HepG2 (cell line): ENCODE results near the gene PROM2. TPM values are rescaled to one million over a fixed set of nuclear protein-coding genes. Genes with fewer than 3 reads are reported as not detected.

Experiments used
- ATAC-seq: fragments of 200-7000 bp; cut with Tn5 transposase; 3 replicates; pipeline ENCODE4 v1.9.1; 2020; ENCODE audit warnings: mild to moderate bottlenecking, moderate library complexity
- BruUV-seq: library from RNA; stranded (reverse); fragments of 400-500 nt; replicated peaks from 2 replicates; lab custom pipeline; 2021; lab: Mats Ljungman, UMichigan
- CTCF ChIA-PET: fragments of 300-600 bp; formaldehyde crosslinking; extraction: SDS; loops from one replicate; lab custom pipeline; 2021; ENCODE audit warnings: low total read pairs, inconsistent platforms, low intra/inter-chr PET ratio; lab: Yijun Ruan, JAX
- POLR2A ChIA-PET: fragments of 350-600 bp; sonication (Branson Sonifier 250); formaldehyde crosslinking; loops from one replicate; lab custom pipeline; 2020; ENCODE audit warnings: antibody characterized with exemption, inconsistent platforms; lab: Yijun Ruan, JAX
- DNase-seq: peaks from one replicate; pipeline ENCODE4 v3.0.0-alpha.2; 2015; ENCODE audit warnings: low spot score
- FAIRE-seq: peaks from 3 replicates; lab custom pipeline; 2011; peaks lifted over from hg19 to GRCh38; lab: Jason Lieb, UNC
- H2AFZ ChIP-seq: one replicate; pipeline ENCODE4 v1.6.1; 2011; ENCODE audit warnings: low read length, inconsistent platforms
- H3K27ac ChIP-seq: fragments of 300-600 bp; 3 replicates; pipeline ENCODE4 v1.8.0; 2011; ENCODE audit warnings: mixed run types, mild to moderate bottlenecking, mixed read lengths, low read length, inconsistent platforms; ENCODE audit not compliant: insufficient read depth; ENCODE audit errors: extremely low read length
- H3K27me3 ChIP-seq, 2 experiments: fragments of 200-600 bp in 1 of 2; 2 replicates in 1 of 2; 3 replicates in 1 of 2; pipeline versions ENCODE4 v1.6.0 to v1.8.0; 2011; ENCODE audit warnings: low read length in 2 of 2, mild to moderate bottlenecking in 2 of 2, moderate library complexity in 2 of 2, inconsistent platforms in 1 of 2; ENCODE audit not compliant: insufficient read depth in 2 of 2, control insufficient read depth in 1 of 2
- H3K36me3 ChIP-seq, 2 experiments: fragments of 200-600 bp in 1 of 2; replicated peaks in 1 of 2; 2 replicates in 1 of 2; 3 replicates in 1 of 2; pipeline versions ENCODE4 v1.5.1 to v1.8.0; 2011; ENCODE audit warnings: low read length in 2 of 2, inconsistent platforms in 1 of 2; ENCODE audit not compliant: insufficient read depth in 2 of 2, control insufficient read depth in 1 of 2
- H3K4me1 ChIP-seq: 2 replicates; pipeline ENCODE4 v1.5.1; 2012; ENCODE audit warnings: low read length, inconsistent platforms; ENCODE audit not compliant: insufficient read depth
- H3K4me2 ChIP-seq: 2 replicates; pipeline ENCODE4 v1.6.0; 2011; ENCODE audit warnings: low read depth, low read length, inconsistent platforms
- H3K4me3 ChIP-seq, 3 experiments: fragments of 200-600 bp in 1 of 3; sonication (generic), shearing (Covaris generic) in 1 of 3; replicated peaks in 1 of 3; 2 replicates each; pipeline ENCODE4 v1.5.1; 2011 to 2016; ENCODE audit warnings: low read length in 3 of 3, inconsistent platforms in 2 of 3, low read depth in 2 of 3, mild to moderate bottlenecking in 2 of 3, control low read depth in 1 of 3, mixed read lengths in 1 of 3; ENCODE audit not compliant: insufficient read depth in 1 of 3
- H3K79me2 ChIP-seq: one replicate; pipeline ENCODE4 v1.6.1; 2011; ENCODE audit warnings: low read length, inconsistent platforms; ENCODE audit not compliant: insufficient read depth
- H3K9ac ChIP-seq: 2 replicates; pipeline ENCODE4 v1.6.0; 2011; ENCODE audit warnings: mild to moderate bottlenecking, low read depth, low read length, inconsistent platforms; ENCODE audit not compliant: insufficient read depth
- H3K9me3 ChIP-seq: 2 replicates; pipeline ENCODE4 v1.5.1; 2012; ENCODE audit warnings: mild to moderate bottlenecking, low read length
- H4K20me1 ChIP-seq: 2 replicates; pipeline ENCODE4 v1.6.0; 2011; ENCODE audit warnings: inconsistent platforms, mild to moderate bottlenecking, low read length, moderate library complexity; ENCODE audit not compliant: insufficient read depth
- E2F1 ChIP-seq: sonication (generic); formaldehyde crosslinking; IDR thresholded peaks from 2 replicates; pipeline ENCODE4 v1.5.0; 2020; ENCODE audit warnings: missing genetic modification reagents
- FOXJ3 ChIP-seq: sonication (generic); formaldehyde crosslinking; IDR thresholded peaks from 2 replicates; pipeline ENCODE4 v1.4.0; 2020; ENCODE audit warnings: missing genetic modification reagents, mild to moderate bottlenecking, borderline replicate concordance
- KLF9 ChIP-seq: IDR thresholded peaks from 2 replicates; pipeline ENCODE4 v1.6.1; 2016; ENCODE audit warnings: low read depth
- NFIB ChIP-seq: sonication (generic); formaldehyde crosslinking; IDR thresholded peaks from 2 replicates; pipeline ENCODE4 v1.9.0; 2021; ENCODE audit warnings: missing genetic modification reagents, mild to moderate bottlenecking, borderline replicate concordance
- PAX8 ChIP-seq: sonication (generic); formaldehyde crosslinking; IDR thresholded peaks from 2 replicates; pipeline ENCODE4 v1.8.0; 2022; ENCODE audit warnings: mild to moderate bottlenecking, missing genetic modification reagents, borderline replicate concordance
- ZBTB21 ChIP-seq: sonication (generic); formaldehyde crosslinking; IDR thresholded peaks from 2 replicates; pipeline ENCODE4 v1.4.0; 2020; ENCODE audit warnings: missing genetic modification reagents
- ZBTB42 ChIP-seq: sonication (generic); formaldehyde crosslinking; IDR thresholded peaks from 2 replicates; pipeline ENCODE4 v1.5.0; 2020; ENCODE audit warnings: mild to moderate bottlenecking, missing genetic modification reagents
- ZNF34 ChIP-seq: sonication (generic); formaldehyde crosslinking; IDR thresholded peaks from 2 replicates; pipeline ENCODE4 v1.4.0; 2020; ENCODE audit warnings: mild to moderate bottlenecking, missing genetic modification reagents, borderline replicate concordance
- ZNF441 ChIP-seq: sonication (generic); formaldehyde crosslinking; IDR thresholded peaks from 2 replicates; pipeline ENCODE4 v1.7.0; 2021; ENCODE audit warnings: missing genetic modification reagents, borderline replicate concordance
- ZNF567 ChIP-seq: sonication (generic); formaldehyde crosslinking; IDR thresholded peaks from 2 replicates; pipeline ENCODE4 v1.8.1; 2023; ENCODE audit warnings: mild to moderate bottlenecking, missing genetic modification reagents, borderline replicate concordance
- ZNF687 ChIP-seq: sonication (generic); formaldehyde crosslinking; IDR thresholded peaks from 2 replicates; pipeline ENCODE4 v1.5.1; 2020; ENCODE audit warnings: mild to moderate bottlenecking, missing genetic modification reagents, moderate library complexity
- WGBS: methylation state at CpG from one replicate; pipeline ENCODE4 v1.1.6; 2017; ENCODE audit warnings: low lambda C conversion rate; 5-methylcytosine and 5-hydroxymethylcytosine counted together
- in situ Hi-C: cut with HindIII; loops from 2 replicates; pipeline ENCODE4 v1.10.0; 2017; ENCODE audit warnings: low pct_unique_long_range_greater_than_20kb; ENCODE audit not compliant: extremely low pct_ligation_motif_present
- intact Hi-C: fragments of 100-400 bp; cut with micrococcal nuclease; formaldehyde crosslinking; loops from one replicate; pipeline ENCODE4 v1.10.0; 2022; ENCODE audit not compliant: unreplicated experiment
- polyA plus RNA-seq, 8 experiments: library from polyadenylated mRNA; depleted of rRNA in 3 of 8; stranded (reverse) in 7 of 8; unstranded in 1 of 8; fragments of >200 nt; fragmentation: Illumina TruSeq in 4 of 8; extraction: Trizol in 4 of 8; gene quantifications; 2 replicates each; pipeline versions ENCODE4 v1.2.1 to v1.2.3, GENCODE V29; 2011 to 2016; ENCODE audit warnings: low read depth in 4 of 8, missing spikeins in 1 of 8, mixed read lengths in 1 of 8; ENCODE audit not compliant: insufficient read depth in 1 of 8
- total RNA-seq, 5 experiments: library from RNA; depleted of rRNA; stranded (reverse); fragments of >200 nt; fragmentation: Illumina TruSeq; extraction: Trizol; gene quantifications; 2 replicates each; pipeline ENCODE4 v1.2.3, GENCODE V29; 2016; ENCODE audit warnings: low read depth in 1 of 5

Gene PROM2
- total and polyA plus RNA-seq, 2 of the 13 experiments (the other 11 are each of a cell fraction or from before 2014, with no cell fraction given), result not detected

DNA sequence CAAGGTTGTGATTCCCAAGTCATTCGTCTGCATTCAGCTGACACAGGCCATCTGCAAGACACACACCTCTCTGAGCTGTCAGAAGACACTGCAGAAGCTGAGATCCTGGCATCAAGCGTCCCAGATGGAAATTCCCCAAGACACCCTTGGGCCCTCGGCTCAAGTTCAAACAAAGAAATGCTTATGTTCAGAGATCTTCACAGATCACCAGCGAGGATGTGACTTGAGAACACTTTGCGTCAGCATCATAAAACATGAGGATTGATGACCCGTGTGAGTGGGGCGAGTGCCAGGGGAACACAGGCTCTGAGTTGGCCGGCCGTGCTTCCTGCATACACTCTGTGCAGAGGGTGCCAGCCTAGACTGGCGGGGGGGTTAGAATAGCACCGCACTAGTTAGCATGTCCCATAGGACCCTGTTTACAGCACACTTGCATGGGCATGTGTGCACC is 59.7 kb downstream of the PROM2 start:
- POLR2A ChIA-PET, result no interaction called here

More for the DNA sequence above, 59.7 kb downstream of the PROM2 start:
- Histone ChIP-seq H3K4me1 (no peaks in the 10 kb centered on the region), H3K4me2 (no peak overlapping the region), H4K20me1 (no peaks in the 10 kb centered on the region), H3K36me3 (no peaks in the 10 kb centered on the region), H2AFZ (no peak overlapping the region), H3K9me3 (no peaks in the 10 kb centered on the region), H3K4me3 (no peak overlapping the region), H3K9ac (no peak overlapping the region), H3K79me2 (no peaks in the 10 kb centered on the region), H3K27ac (no peak overlapping the region), H3K27me3 (peaks cover 3 to 35% of the 10 kb centered on the region in 2 experiments; a peak in 4 of 5 replicates)
- DNase-seq (no peak), ATAC-seq (no peak), FAIRE-seq (no peak)
- BruUV-seq, result no TSS peak
- CTCF ChIA-PET, result no interaction called here
- WGBS, result 39% methylated on average over 10 of the region's 11 CpGs
- intact Hi-C loops (no loop called here), in situ Hi-C loops (no loop called here)
- TF ChIP-seq ZBTB42 (CRISPR knock-in tag) (no peak), FOXJ3 (CRISPR knock-in tag) (no peak), ZBTB21 (CRISPR knock-in tag) (no peak), ZNF687 (CRISPR knock-in tag) (no peak), E2F1 (no peak), ZNF34 (no peak), ZNF441 (CRISPR knock-in tag) (no peak), PAX8 (no peak), ZNF567 (CRISPR knock-in tag) (no peak), KLF9 (CRISPR knock-in tag) (no peak), NFIB (CRISPR knock-in tag) (no peak)
